ENCODE results near the gene IFIT2.

Gene IFIT2

DNA sequence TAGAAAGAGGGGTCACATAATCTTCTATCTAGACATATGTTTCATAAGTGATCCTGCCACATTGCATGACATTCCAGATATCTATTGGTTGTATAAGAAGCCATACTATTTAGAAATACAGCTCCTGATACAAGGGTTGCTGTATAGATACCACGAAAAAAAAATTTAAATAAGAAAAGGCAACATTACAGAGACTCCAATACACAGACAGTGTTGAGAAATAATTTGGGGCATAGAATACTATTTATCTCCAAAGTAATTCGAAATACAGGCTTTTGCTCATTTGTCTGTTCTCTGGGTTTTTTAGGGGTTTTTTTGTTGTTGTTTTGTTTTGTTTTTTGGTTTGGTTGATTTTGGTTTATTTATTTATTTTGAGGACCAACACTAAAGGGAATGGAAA lies 2.6 kb downstream of the IFIT2 start:
- Histone ChIP-seq H3K27me3 (ENCODE audit: insufficient read depth, low read length, poor library complexity, severe bottlenecking) (no peaks in the 10 kb centered on the region), H3K4me3 (ENCODE audit: low read length, poor library complexity, severe bottlenecking) (no peak overlapping the region), H3K4me2 (ENCODE audit: low read depth, low read length, poor library complexity, severe bottlenecking) (peak overlapping the region; percentile 77)

DNA sequence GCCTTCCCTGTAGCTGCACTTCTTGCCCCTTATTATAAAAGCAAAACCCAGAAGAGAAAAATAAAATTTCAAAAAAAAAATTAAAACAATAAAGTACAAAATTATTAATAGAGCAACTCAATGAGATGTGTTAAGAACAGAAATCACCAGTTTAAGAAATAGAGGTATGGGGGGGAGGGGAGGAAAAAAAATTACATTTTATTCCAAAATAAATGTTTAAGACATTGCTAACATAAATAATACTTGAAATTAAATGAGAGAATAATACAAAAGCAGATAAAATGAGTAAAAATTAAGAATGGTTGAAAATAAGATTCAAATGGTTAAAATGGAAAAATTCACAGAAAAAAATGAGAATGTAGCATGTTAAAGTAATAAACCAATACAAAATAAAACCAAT lies 3.1 kb downstream of the IFIT2 start:
- no peaks in the 10 kb centered on the region for H3K27me3 ChIP-seq (ENCODE audit: insufficient read depth, low read length, poor library complexity, severe bottlenecking)
- no peaks in the 10 kb centered on the region for H4K20me1 ChIP-seq (ENCODE audit: insufficient read depth, low read length, poor library complexity, severe bottlenecking)
- H3K4me2 ChIP-seq (ENCODE audit: low read depth, low read length, poor library complexity, severe bottlenecking), result no peak overlapping the region
- 0 out of 2 replicates have a peak, but pooled peaks cover 17% of the 10 kb centered on the region for H3K79me2 ChIP-seq (ENCODE audit: insufficient read depth, low read length)
- H3K36me3 ChIP-seq (ENCODE audit: insufficient read depth, low read length), result no peaks in the 10 kb centered on the region
- H3K9me2 ChIP-seq (replicated peaks; ENCODE audit: low read depth, low read length), result no peaks in the 10 kb centered on the region
- no peak overlapping the region for H3K4me3 ChIP-seq (ENCODE audit: low read length, poor library complexity, severe bottlenecking)
- peaks cover 22% of the 10 kb centered on the region for H3K4me1 ChIP-seq (ENCODE audit: insufficient read depth, low read length, poor library complexity, severe bottlenecking)
- TF ChIP-seq, protein P1, sequence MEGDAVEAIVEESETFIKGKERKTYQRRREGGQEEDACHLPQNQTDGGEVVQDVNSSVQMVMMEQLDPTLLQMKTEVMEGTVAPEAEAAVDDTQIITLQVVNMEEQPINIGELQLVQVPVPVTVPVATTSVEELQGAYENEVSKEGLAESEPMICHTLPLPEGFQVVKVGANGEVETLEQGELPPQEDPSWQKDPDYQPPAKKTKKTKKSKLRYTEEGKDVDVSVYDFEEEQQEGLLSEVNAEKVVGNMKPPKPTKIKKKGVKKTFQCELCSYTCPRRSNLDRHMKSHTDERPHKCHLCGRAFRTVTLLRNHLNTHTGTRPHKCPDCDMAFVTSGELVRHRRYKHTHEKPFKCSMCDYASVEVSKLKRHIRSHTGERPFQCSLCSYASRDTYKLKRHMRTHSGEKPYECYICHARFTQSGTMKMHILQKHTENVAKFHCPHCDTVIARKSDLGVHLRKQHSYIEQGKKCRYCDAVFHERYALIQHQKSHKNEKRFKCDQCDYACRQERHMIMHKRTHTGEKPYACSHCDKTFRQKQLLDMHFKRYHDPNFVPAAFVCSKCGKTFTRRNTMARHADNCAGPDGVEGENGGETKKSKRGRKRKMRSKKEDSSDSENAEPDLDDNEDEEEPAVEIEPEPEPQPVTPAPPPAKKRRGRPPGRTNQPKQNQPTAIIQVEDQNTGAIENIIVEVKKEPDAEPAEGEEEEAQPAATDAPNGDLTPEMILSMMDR (conservative IDR thresholded peaks at IDR 0.05; ENCODE audit: low read length), result no peak
- TF ChIP-seq EZH2phosphoT487 (IDR thresholded peaks at IDR 0.05; ENCODE audit: borderline replicate concordance), result no peak
- H2AFZ ChIP-seq (ENCODE audit: low read length), result no peak overlapping the region
- H3K9me3 ChIP-seq (ENCODE audit: insufficient read depth, low read depth, low read length), result no peaks in the 10 kb centered on the region
- H3F3A ChIP-seq (ENCODE audit: low read depth), result no peaks in the 10 kb centered on the region
- H3K9ac ChIP-seq (ENCODE audit: low read depth, low read length, poor library complexity, severe bottlenecking), result no peak overlapping the region

More for the DNA sequence above, 2.6 kb downstream of the IFIT2 start:
- TF ChIP-seq EZH2phosphoT487 (IDR thresholded peaks at IDR 0.05; ENCODE audit: borderline replicate concordance), result no peak
- TF ChIP-seq, protein P1 (conservative IDR thresholded peaks at IDR 0.05; ENCODE audit: low read length), result no peak
- peak overlapping the region; percentile 12 for H3K9ac ChIP-seq (ENCODE audit: low read depth, low read length, poor library complexity, severe bottlenecking)
- H4K20me1 ChIP-seq (ENCODE audit: insufficient read depth, low read length, poor library complexity, severe bottlenecking), result no peaks in the 10 kb centered on the region
- no peak overlapping the region for H2AFZ ChIP-seq (ENCODE audit: low read length)
- no peaks in the 10 kb centered on the region for H3F3A ChIP-seq (ENCODE audit: low read depth)
- no peaks in the 10 kb centered on the region for H3K36me3 ChIP-seq (ENCODE audit: insufficient read depth, low read length)
- peaks cover 22% of the 10 kb centered on the region for H3K4me1 ChIP-seq (ENCODE audit: insufficient read depth, low read length, poor library complexity, severe bottlenecking)
- peaks cover under 1% of the 10 kb centered on the region; the same call in 1 of the 2 replicates for H3K9me3 ChIP-seq (ENCODE audit: insufficient read depth, low read depth, low read length)
- 0 out of 2 replicates have a peak, but pooled peaks cover 17% of the 10 kb centered on the region for H3K79me2 ChIP-seq (ENCODE audit: insufficient read depth, low read length)
- H3K9me2 ChIP-seq (replicated peaks; ENCODE audit: low read depth, low read length), result no peaks in the 10 kb centered on the region

DNA sequence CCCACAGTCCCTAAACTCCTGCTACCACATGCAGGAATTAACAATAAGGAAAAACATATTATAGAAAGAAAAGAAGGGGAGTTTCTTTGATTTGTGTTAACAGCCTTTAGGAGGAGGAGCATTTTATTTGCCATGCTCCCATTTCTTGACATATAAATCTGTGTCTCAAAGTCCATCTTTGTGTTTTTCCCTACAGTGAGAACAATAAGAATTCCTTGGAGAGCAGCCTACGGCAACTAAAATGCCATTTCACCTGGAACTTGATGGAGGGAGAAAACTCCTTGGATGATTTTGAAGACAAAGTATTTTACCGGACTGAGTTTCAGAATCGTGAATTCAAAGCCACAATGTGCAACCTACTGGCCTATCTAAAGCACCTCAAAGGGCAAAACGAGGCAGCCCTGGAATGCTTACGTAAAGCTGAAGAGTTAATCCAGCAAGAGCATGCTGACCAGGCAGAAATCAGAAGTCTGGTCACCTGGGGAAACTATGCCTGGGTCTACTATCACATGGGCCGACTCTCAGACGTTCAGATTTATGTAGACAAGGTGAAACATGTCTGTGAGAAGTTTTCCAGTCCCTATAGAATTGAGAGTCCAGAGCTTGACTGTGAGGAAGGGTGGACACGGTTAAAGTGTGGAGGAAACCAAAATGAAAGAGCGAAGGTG lies 4.1 kb downstream of the IFIT2 start:
- Histone ChIP-seq H3K27me3 (ENCODE audit: insufficient read depth, low read length, poor library complexity, severe bottlenecking) (no peaks in the 10 kb centered on the region), H3K4me3 (ENCODE audit: low read length, poor library complexity, severe bottlenecking) (no peak overlapping the region), H3K36me3 (ENCODE audit: insufficient read depth, low read length) (no peaks in the 10 kb centered on the region), H3K4me1 (ENCODE audit: insufficient read depth, low read length, poor library complexity, severe bottlenecking) (peaks cover 22% of the 10 kb centered on the region), H3K4me2 (ENCODE audit: low read depth, low read length, poor library complexity, severe bottlenecking) (no peak overlapping the region), H4K20me1 (ENCODE audit: insufficient read depth, low read length, poor library complexity, severe bottlenecking) (no peaks in the 10 kb centered on the region), H3K9ac (ENCODE audit: low read depth, low read length, poor library complexity, severe bottlenecking) (no peak overlapping the region), H3K79me2 (ENCODE audit: insufficient read depth, low read length) (0 out of 2 replicates have a peak, but pooled peaks cover 17% of the 10 kb centered on the region), H3K9me2 (replicated peaks; ENCODE audit: low read depth, low read length) (no peaks in the 10 kb centered on the region), H3K9me3 (ENCODE audit: insufficient read depth, low read depth, low read length) (no peaks in the 10 kb centered on the region), H3F3A (ENCODE audit: low read depth) (no peaks in the 10 kb centered on the region), H2AFZ (ENCODE audit: low read length) (no peak overlapping the region)
- TF ChIP-seq, protein P1 (conservative IDR thresholded peaks at IDR 0.05; ENCODE audit: low read length), result no peak
- TF ChIP-seq EZH2phosphoT487 (IDR thresholded peaks at IDR 0.05; ENCODE audit: borderline replicate concordance), result no peak
